Cerebellar nuclear complex (tissue), 1 donor: ENCODE measurements around the gene UNC5C.

ENCODE experiments used
- DNase-seq, 2 experiments: peaks; one replicate each; lab custom pipeline; 2025; lab: John Stamatoyannopoulos, UW

UNC5C gene

DNA sequence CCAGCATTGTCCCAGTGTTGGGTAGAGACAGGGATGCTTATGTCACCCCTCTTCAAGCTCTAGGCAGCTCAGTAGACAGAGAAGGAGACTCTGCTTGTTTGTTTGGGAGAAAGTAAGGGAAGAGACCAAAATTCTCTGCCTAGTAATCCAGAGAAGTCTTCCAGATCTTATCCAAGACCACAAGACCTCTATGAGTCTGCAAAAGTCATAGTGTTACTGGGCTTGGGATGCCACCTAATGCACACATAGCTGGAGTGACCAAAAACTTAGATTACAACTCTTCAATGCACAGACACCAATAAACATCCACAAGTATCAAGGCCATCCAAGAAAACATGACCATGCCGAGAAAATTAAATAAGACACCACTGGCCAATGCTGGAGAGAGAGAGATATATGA is 205.5 kb downstream of the UNC5C start:
- DNase-seq, result no peak

DNA sequence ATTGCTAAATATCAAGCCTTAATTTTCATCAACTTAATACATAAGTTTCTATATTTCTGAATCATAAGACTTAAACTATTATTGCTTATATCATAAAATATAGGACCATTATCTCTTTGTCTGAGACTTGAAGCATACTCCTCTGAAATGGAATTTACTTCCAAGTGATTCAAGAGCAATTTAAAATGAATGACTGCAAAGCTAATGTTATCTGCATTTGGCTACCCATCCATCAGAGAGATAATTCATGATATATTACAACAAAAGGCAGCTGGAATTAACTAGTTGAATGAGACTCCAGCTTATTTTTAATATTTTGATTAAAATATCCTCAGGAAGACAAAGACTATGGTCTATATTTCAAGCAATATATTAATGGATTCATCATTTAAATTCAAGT is 208.6 kb downstream of the UNC5C start:
- DNase-seq, result no peak

DNA sequence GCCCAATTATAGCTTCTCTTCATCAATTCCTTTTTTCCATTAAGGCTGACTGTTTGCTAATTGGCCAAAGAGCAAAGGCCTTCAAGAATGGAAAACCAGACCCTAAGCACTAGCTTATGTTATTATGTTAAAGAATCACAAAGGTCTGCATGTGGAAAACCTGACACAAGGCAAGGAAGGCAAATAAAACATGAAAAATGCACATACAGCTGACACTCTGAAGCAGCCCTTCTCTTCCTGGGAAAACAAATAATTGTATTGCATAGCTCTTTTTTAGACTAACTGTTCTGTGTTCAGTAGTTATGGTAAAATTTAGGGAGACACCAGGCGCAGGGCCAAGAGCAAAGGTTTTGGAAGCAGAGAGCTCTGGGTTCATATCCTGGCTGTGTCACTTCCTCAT is 223.1 kb downstream of the UNC5C start:
- no peak for DNase-seq

DNA sequence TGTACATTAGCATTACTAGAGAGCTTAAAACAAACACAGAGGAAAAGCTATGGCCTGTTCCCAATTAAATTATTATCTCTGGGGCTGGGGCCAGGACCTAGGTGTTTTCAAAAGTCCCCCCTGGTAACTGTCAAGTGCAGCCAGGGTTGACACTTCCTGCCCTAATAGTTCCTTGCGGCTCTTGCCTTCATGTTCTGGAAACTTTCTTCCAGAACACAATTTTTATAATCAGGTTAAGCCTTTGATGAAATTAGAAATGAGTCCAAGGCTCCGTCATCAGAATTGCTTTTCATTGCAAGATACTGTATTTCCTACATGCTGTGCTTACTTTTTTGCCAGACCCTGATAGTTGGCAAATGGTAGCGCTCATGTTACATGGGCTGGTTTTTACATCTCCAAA is 229.6 kb downstream of the UNC5C start:
- DNase-seq, result no peak

DNA sequence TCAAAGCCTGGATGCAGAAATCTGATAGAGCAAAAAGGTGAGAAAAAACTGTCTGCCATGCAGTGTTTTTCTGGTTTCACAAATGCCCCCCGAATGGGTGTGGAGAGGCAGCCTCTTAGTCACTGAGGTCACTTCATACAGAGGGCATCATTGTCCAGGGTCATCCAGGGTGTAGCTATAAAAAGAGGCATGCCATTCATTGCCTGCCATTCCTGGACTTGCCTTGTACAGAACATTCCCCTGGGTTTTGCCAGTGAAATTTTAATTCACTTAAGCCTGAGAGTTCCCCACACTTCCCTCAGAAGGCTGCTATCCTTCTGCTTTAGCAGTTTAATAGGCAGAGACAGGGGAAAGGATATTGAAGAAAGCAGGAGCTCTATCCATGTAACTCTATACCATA is 230.3 kb downstream of the UNC5C start:
- DNase-seq, result no peak

DNA sequence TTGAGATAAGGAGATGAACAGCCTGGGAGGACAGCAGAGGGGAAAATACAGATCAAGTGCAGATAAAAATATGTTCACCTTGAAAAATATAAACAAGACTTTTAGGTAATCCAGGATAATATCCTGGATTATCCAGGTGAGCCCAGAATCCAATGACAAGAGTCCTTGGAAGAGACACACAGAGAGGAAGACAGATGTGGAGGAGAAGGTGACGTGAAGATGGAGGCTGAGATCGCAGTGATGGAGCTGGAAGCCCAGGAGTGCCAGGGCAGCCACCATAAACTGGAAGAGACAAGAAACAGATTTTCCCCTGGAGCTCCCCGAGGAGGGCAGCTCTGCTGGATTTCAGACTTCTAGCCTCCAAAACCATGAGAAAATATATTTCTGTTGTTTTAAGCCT is 230.7 kb downstream of the UNC5C start:
- DNase-seq, result no peak

DNA sequence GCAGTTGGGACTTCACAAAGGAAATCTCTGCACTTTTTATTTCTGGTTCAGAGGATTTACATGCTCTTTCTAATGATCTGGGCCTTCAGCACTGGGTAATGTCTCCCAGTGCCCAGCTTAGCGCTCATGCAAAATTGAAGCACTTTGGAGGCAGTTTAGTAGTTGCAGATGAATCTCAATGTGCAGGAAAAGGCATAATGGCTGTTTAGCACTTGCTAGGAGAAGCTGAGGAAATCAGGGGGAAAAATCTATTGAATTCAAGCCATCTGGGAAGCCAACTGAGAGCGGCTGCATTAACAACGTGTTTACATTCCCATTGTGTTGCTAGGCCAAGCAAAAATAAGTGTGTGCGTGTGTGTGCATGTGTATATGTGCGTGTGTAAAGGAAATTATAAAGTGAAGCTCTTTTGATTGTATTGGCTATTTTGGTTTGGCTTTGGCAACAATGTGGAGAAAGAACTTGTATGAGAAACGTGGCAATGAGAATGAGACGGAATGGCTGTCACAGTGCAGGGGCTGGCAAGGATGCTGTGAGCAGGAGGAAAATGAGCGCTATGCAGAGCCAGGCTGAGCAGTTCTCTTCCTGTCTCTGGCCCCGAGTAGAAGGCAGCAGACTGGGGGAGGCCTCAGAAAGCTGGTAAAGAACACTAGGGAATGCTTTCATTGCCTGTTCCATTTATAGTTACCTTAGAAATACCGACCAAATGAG is 231.5 kb downstream of the UNC5C start:
- no peak for DNase-seq

DNA sequence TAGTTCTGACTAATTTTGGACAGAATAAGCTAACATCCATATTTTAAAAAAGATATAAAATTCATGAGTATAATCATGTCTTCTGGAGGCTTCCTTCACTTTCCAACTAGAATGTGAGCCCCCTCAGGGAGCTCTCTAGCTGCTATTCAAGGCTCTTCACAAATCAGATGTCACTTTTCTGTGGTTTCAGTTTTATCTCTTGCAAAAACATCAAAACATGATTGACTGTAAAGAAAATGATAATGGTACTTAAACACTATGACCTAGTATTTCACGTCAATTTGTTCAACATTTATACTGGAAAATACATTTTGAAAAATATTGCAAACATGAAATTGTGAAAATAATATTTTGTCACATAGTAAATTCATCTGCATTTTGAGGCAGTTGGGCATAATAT is 234.2 kb downstream of the UNC5C start:
- no peak for DNase-seq

DNA sequence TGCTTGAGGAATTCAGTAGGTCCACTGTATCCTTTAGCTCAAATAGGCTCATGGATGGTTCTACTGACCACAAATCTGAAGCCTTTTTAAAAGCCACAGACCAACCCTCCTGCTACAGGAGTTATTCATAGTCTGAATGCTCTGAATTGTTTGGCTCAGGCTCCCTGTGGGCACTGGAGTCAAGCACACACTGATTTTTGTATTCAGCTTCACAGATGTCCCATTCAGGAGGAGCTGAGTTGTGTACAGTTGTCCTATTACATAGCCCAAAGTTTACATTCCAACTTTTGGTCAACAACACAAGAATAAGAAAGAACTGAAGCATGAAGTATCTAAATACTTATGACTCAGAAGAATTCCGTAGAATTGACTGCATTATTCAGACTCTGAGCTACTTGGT is 243.9 kb downstream of the UNC5C start:
- DNase-seq, result no peak

DNA sequence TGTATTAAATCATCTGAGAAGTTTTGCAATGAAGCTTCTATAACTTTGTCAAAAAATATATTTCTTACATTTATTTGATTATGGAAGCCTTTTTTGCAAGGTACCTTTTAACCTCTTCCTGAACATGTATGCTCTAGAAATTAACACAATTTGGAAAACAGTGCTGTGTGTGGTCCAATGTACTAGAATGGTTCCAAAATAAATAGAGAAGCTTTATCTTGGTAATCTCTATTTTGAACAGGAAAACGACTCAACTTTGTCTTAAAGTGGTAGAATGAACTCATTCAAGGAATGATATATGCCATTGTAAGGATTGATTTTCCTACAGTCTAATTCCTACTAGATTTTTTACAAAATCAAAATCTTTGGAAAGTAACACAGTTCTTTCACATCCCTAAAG is 248.5 kb downstream of the UNC5C start:
- DNase-seq, result no peak

DNA sequence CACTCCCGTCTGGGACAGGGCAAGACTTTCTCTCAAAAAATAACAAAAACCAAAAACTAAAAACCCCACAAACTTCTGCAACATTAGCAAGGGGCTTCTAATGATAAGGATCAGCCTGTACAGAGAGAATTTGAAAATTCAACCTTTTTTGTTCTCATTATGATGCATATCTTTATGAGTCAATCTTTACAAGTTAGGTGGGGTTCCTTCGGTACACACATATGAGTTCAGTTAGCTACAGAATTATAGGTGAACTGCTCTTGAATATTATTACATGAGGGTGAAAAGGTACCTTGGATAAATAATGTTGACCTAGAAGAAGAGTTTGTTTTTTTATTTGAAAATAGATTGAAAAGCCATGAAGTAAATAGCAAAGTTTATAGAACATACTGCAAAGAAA is 252.7 kb downstream of the UNC5C start:
- DNase-seq, result no peak

DNA sequence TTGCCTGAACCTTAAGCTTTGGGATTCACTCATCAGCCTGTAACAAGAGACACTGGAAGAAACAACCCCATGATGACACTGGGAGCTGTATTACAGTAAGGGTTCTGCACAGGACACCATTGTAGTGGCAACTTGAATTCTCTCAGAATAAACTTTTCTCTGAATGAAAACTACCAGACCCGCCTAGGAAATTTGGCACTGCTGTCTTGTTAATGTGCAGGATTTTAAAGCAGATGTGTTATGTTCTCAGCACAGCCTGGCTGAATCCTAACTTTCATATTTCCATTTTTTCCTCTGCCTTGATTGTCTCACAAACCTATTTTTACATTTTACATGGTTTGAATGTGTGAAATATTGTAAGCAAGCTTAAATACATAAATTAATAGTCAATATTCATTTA is 253.6 kb downstream of the UNC5C start:
- no peak for DNase-seq

DNA sequence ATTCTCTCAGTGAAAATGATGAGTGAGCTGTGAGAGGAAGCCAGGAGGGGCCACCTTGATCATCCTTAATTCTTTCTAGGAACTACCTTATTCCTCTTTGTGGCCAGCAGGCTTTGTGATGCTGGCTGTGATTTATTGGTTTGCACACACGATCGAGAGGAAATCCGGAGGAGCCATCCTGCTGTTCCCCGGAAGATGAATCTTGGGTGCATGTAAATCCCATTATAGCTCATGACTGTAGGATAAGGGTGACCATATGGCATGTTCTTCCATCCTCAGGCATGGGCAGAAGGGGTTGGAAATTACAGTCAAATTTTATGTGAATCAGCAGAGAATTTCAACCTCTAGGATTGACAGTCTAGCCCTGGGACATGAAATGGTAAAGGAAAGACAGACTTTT is 254.5 kb downstream of the UNC5C start:
- DNase-seq, result no peak

DNA sequence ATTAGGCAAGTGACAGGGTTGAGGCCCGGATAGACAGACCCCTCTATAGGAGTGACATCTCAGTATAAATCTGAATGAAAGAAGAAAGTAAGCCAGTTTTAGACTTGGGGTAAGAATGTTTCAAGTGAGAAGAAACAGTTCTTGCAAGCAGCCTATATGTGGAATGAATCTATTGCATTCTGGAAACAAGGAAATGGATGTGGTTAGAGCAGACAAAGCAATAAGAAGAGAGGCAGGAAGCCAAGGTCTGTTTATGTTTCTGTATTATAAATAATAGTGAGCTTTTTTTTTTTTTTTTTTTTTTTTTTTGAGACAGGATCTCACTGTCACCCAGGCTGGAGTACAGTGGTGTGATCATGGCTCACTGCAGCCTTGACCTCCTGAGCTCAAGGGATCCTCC is 255.8 kb downstream of the UNC5C start:
- DNase-seq, result no peak

DNA sequence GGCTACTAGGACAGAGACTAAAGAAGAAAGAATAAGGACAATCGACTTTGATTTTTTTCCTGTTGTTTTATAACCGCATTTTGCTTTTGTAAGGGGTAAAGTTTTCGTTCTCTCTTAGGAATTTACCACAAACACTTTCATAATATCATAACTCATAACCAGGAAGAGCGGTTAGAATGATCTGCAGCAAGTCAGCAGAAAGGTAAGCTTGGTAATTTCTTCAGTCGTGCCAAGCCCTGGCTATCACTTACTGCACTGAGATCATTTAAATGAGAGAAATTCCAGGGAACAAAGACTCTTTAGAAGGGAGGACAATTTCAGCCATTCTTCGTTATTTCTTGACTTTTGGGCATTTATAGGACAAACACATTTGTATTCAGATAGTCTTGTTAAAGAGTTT is 258.1 kb downstream of the UNC5C start:
- DNase-seq, result no peak

DNA sequence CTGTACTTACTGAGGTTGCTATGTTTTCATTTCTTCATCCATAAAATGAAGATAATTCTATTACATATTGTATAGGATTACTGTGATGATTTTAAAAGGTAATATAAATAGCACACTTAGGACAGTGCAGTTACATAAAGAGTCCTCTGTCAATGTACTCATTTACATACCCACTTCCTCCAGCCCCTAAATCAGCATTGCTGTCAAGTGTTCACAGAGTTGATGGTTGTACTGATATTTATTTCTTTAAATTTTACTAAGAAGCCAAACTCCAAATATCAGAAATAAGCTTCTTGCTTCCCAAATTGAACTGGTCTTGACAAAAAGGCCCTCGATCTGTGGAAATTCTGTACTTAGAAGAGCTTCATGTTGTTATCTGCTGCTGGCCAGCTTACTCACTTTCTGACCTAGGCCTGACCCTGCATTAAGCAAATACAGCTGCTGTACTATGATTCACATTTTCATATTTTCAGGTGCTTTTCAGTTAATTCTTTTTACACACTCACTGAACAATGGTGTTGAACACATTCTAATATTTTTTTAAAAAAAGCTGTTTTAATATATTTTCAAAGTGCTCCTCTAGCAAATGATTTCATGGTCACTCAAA is 259.6 kb downstream of the UNC5C start:
- DNase-seq, result no peak

DNA sequence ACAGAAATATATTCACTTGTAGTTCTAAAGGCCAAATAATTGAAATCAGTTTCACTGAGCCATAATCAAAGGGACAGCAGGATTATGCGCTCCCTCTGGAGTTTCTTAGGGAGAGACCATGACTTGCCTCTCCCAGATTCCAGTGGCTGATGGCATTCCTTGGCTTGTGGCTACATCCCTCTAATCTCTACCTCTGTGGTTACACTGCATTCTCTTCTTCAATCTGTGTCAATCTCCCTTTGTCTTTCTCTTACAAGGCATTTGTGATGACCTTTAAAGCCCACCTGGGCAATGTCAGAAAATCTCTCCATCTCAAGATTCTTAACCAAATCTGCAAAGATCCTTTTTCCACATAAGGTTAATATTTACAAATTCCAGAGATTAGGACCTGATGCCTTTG is 260.2 kb downstream of the UNC5C start:
- no peak for DNase-seq

DNA sequence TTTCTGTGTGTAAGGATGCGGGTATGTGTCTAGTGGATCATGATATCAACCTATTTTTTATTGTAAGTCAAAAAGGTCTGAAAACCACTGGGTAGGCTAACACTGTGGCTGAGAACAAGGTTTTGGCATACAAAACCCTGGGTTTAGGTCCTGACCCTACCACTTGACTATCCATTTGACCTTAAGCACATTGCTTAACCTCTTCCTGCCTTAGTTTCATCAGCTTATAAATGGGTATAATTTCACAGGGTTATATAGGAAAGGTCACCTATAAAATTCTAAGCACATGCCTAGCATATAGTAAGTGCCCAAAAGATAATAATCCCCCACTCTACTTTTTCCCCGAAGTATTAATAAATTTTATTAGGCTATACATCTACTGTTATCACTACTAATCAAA is 263.0 kb downstream of the UNC5C start:
- no peak for DNase-seq

DNA sequence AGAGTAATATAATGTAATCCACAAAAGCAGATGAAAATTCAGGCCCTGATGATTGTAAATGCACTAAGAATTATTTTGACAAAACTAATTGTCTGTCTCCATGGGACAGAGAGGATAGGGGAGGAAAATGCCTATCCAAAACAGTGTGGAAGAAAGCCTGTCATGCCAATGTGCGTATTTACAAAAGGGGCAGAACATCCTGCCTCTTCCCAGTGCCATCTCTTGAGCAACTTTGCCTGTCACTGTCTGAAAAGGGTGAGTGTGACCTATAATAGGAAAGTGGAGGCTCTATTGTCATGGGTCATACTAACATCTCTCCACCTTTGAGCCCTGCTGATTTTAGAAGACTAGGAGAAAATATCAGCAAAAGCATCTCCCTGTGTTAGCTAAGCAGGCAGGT is 264.1 kb downstream of the UNC5C start:
- no peak for DNase-seq

DNA sequence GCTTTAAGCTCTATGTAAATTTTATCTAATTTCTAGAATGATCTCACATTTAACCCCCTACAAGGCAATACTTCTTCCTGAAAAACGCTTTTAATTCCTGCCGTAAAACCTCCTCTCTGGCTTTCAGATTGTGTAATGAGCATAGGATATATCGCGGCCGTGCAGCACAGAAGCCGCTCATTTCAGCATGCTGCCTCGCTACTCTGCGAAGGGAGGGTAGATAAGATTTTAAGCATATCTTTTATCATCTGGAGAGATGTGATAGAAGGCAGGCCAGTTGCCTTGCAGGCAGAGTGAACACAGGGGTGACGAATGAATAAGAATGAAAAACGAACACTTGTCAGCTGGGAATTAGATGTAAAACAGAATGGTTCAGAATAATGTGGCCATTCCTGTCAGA is 265.5 kb downstream of the UNC5C start:
- DNase-seq, result no peak

DNA sequence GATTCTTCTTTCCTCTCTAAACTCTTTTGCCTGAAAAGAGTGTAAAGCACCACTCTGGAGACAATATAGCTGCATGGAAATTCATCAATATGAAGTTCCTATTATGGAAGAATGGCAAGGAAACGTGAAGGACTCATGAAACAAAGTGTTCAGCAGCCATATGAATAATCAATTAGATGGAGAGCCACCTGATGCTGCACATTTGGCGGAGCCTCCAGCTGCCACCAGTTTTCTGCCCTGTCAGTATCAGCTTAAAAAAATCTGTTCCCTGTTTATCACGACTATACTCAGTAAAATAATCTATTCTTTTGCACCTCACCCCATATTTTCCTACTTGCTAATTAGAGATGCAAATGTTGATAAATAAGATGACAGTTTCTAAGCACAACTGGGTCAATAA is 276.0 kb downstream of the UNC5C start:
- DNase-seq, result no peak

DNA sequence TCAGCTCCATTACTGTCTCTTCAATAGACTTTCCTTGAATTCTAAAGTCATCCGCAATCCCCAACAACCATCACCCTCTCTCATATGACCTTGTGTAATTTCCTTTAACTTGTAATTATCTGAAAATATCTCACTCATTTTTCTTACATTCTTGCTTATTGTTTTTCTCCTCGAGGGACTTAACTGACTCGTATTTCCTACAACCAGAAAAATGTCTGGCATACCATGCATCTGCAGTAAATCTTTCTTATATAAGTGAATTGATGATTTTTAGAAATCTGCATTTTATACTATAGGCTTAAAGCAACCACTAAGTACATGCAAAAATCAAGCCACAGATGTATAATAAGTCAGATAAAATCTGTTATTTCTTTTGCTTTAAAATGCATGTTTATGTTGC is 276.7 kb downstream of the UNC5C start:
- no peak for DNase-seq

DNA sequence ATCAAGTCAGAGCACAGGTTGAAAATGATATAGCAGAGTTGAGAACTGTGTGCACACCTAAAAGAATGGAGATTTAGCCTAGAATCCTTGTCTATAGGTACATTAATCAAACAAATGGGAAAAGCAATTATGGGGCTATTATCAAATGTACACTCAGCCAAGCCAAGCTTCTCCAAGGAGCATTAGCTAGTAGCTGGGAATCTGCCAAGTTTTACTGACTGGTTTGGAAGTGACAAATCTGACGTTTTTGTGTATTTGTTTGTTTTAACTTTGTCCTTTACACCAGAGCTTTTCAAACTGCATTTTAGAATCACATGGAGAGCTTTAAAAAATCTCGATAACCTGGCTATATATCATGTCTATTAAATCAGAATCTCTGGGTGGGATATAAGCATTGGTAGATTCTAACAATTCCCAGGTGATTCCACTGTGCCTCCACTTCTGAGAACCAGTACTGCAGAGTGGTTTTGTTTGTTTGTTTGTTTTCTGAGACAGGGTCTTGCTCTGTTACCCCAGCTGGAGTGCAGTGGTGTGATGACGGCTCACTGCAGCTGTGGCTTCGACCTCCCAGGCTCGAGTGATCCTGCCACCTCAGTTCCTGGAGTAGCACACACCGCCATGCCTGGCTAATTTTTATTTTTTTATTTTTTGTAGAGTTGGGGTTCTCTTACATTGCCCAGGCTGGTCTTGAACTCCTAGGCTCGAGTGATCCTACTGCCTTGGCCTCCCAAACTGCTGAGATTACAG is 279.8 kb downstream of the UNC5C start:
- no peak for DNase-seq

DNA sequence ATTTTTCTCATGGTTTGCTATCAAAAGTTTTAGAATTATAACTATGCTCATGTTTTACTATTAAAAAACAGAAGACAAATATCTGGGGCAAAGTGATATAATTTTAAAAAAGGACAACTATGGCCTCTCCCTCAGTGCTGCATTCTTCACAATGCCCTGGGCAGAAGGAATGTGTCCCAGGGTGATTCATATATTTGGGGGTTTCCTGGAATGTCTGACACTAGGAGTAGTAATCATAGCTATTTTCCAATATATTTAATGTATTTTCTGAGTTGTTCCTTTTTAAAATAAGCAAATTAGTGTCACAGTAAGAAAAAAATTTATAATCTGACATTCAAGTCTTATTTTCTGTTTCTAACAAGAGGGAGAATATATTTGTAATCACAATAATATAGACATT is 281.7 kb downstream of the UNC5C start:
- DNase-seq, result no peak
